ENCODE measurements around the gene ZNF174. TPM values are rescaled to one million over a fixed set of nuclear protein-coding genes. Genes with fewer than 3 reads are reported as not detected.

The ZNF174 gene
- total RNA-seq, 1 experiment from 2014 or later, result 9.5 TPM

GRCh38 chr16:3356118-3356517 lies 44.9 kb upstream of the ZNF174 start:
- H3K9me2 ChIP-seq (replicated peaks; ENCODE audit: low read length), result no peaks in the 10 kb centered on the region
- H2AFZ ChIP-seq (ENCODE audit: low read length), result no peak overlapping the region
- H3K4me2 ChIP-seq (ENCODE audit: low read length), result no peak overlapping the region
- H3K9ac ChIP-seq (ENCODE audit: low read length), result no peak overlapping the region
- BruUV-seq (replicated peaks), result no TSS peak
- intact Hi-C loops (cut with micrococcal nuclease), result no loop called here
- ChIA-PET CTCF (no interaction called here), POLR2A (ENCODE audit: unreplicated experiment) (no interaction called here)
- H3K27ac ChIP-seq (ENCODE audit: low read length), result no peak overlapping the region
- H4K20me1 ChIP-seq (ENCODE audit: low read length), result no peaks in the 10 kb centered on the region
- H3K9me3 ChIP-seq (ENCODE audit: low read length), result no peaks in the 10 kb centered on the region
- DNase-seq (no peak), ATAC-seq (no peak)
- 0 out of 2 replicates have a peak, but pooled peaks cover 4% of the 10 kb centered on the region for H3K27me3 ChIP-seq (ENCODE audit: low read length)
- no peaks in the 10 kb centered on the region for H3K36me3 ChIP-seq (ENCODE audit: low read depth, low read length)
- TF ChIP-seq EZH2 (IDR thresholded peaks at IDR 0.05; ENCODE audit: low read length, unreplicated experiment) (no peak), CTCF (conservative IDR thresholded peaks at IDR 0.05; ENCODE audit: low read depth, low read length) (peak; percentile 17; the same call in 1 of the 2 replicates), EZH2phosphoT487 (IDR thresholded peaks at IDR 0.05; ENCODE audit: borderline replicate concordance, low read length) (no peak)
- H3K79me2 ChIP-seq (ENCODE audit: low read length), result no peaks in the 10 kb centered on the region
- H3K4me1 ChIP-seq (ENCODE audit: insufficient read depth, low read length), result no peaks in the 10 kb centered on the region
- H3K4me3 ChIP-seq (ENCODE audit: low read length), result no peak overlapping the region
- H3F3A ChIP-seq (ENCODE audit: low read length, unreplicated experiment), result no peaks in the 10 kb centered on the region

DNA sequence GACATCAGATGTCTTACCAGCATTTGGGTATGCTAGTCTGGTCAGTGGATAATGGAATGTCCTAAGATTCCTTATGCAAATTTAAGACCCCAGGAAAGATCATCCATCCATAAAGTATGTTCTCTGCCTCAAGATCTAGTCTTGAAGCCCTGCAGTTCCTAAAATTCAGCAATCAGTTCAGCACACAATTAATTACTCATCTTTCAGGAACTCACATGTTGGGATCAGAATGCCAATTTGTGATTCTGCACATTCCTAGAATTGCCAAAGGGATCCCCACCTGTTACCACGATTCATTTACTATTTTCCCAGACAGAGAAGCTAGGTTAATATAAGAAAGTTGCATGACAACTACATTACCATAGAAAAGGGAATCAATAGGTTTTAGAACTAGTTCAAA lies 42.1 kb upstream of the ZNF174 start:
- Histone ChIP-seq H3K4me2 (ENCODE audit: low read length) (no peak overlapping the region), H4K20me1 (ENCODE audit: low read length) (no peaks in the 10 kb centered on the region), H3K79me2 (ENCODE audit: low read length) (no peaks in the 10 kb centered on the region), H3K36me3 (ENCODE audit: low read depth, low read length) (no peaks in the 10 kb centered on the region), H3K9me2 (replicated peaks; ENCODE audit: low read length) (no peaks in the 10 kb centered on the region), H3K4me1 (ENCODE audit: insufficient read depth, low read length) (no peaks in the 10 kb centered on the region), H3K27me3 (ENCODE audit: low read length) (0 out of 2 replicates have a peak, but pooled peaks cover 4% of the 10 kb centered on the region), H3K27ac (ENCODE audit: low read length) (no peak overlapping the region), H2AFZ (ENCODE audit: low read length) (no peak overlapping the region), H3F3A (ENCODE audit: low read length, unreplicated experiment) (no peaks in the 10 kb centered on the region), H3K4me3 (ENCODE audit: low read length) (no peak overlapping the region), H3K9ac (ENCODE audit: low read length) (no peak overlapping the region), H3K9me3 (ENCODE audit: low read length) (no peaks in the 10 kb centered on the region)
- ChIA-PET CTCF (no interaction called here), POLR2A (ENCODE audit: unreplicated experiment) (no interaction called here)
- no peak for DNase-seq
- TF ChIP-seq EZH2 (IDR thresholded peaks at IDR 0.05; ENCODE audit: low read length, unreplicated experiment) (no peak), CTCF (conservative IDR thresholded peaks at IDR 0.05; ENCODE audit: low read depth, low read length) (no peak), EZH2phosphoT487 (IDR thresholded peaks at IDR 0.05; ENCODE audit: borderline replicate concordance, low read length) (no peak)
- intact Hi-C loops (cut with micrococcal nuclease), result no loop called here
- ATAC-seq, result no peak
- no TSS peak for BruUV-seq (replicated peaks)

DNA sequence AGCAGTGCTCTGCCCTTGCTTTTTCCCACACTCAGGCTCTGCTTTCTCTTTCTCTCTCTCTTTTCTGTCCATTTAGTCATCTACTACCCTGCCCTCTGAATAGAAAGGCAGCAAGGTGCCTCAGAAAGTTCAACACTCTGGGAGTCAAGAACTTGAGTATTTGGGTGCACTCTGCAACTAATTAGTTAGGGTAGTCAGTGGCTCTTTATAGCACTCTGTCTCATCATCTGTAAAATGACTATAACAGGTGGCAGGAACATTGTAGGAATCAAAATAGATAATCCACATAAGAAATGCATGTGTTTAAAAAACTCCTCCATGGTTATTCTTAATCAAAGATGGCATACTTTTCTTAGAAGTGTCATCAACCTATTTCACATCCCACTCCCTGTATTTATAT lies 38.1 kb upstream of the ZNF174 start:
- Histone ChIP-seq H3K4me3 (ENCODE audit: low read length) (no peak overlapping the region), H4K20me1 (ENCODE audit: low read length) (no peaks in the 10 kb centered on the region), H3K27ac (ENCODE audit: low read length) (no peak overlapping the region), H3K27me3 (ENCODE audit: low read length) (0 out of 2 replicates have a peak, but pooled peaks cover 4% of the 10 kb centered on the region), H3K4me2 (ENCODE audit: low read length) (no peak overlapping the region), H3K4me1 (ENCODE audit: insufficient read depth, low read length) (peaks cover 8% of the 10 kb centered on the region; the same call in 1 of the 2 replicates), H3K36me3 (ENCODE audit: low read depth, low read length) (no peaks in the 10 kb centered on the region), H2AFZ (ENCODE audit: low read length) (no peak overlapping the region), H3K9ac (ENCODE audit: low read length) (no peak overlapping the region), H3K9me3 (ENCODE audit: low read length) (no peaks in the 10 kb centered on the region), H3K9me2 (replicated peaks; ENCODE audit: low read length) (no peaks in the 10 kb centered on the region), H3K79me2 (ENCODE audit: low read length) (peaks cover 8% of the 10 kb centered on the region; the same call in 1 of the 2 replicates), H3F3A (ENCODE audit: low read length, unreplicated experiment) (no peaks in the 10 kb centered on the region)
- TF ChIP-seq CTCF (conservative IDR thresholded peaks at IDR 0.05; ENCODE audit: low read depth, low read length), result no peak
- no peak for TF ChIP-seq EZH2phosphoT487 (IDR thresholded peaks at IDR 0.05; ENCODE audit: borderline replicate concordance, low read length)
- no peak for TF ChIP-seq EZH2 (IDR thresholded peaks at IDR 0.05; ENCODE audit: low read length, unreplicated experiment)
- intact Hi-C loops (cut with micrococcal nuclease), result no loop called here
- CTCF ChIA-PET, result no interaction called here
- BruUV-seq (replicated peaks), result no TSS peak
- ATAC-seq (no peak), DNase-seq (no peak)
- POLR2A ChIA-PET (ENCODE audit: unreplicated experiment), result no interaction called here

Data from PC-3 (cell line).